ENCODE measurements around the gene DPF3. TPM values are rescaled to one million over a fixed set of nuclear protein-coding genes. Genes with fewer than 3 reads are reported as not detected.
A peak's percentile ranks its signal among the peaks of the same experiment; 100 is the strongest.

Gene DPF3
- total and polyA plus RNA-seq, 7 donors, result 2.3 to 25.3 (median 19.4) TPM

GRCh38 chr14:72578514-72578913 lies 315.4 kb downstream of the DPF3 start:
- Histone ChIP-seq H3K9me3 (no peaks in the 10 kb centered on the region), H3K4me1 (no peaks in the 10 kb centered on the region), H3K36me3 (ENCODE audit: insufficient read depth in 1 of 2, low read depth in 1 of 2) (no peaks in the 10 kb centered on the region), H3K27ac (no peak overlapping the region), H3K4me3 (no peak overlapping the region), H3K27me3 (ENCODE audit: insufficient read depth in 3 of 3, low read length in 2 of 3) (no peaks in the 10 kb centered on the region)
- TF ChIP-seq, protein P1, sequence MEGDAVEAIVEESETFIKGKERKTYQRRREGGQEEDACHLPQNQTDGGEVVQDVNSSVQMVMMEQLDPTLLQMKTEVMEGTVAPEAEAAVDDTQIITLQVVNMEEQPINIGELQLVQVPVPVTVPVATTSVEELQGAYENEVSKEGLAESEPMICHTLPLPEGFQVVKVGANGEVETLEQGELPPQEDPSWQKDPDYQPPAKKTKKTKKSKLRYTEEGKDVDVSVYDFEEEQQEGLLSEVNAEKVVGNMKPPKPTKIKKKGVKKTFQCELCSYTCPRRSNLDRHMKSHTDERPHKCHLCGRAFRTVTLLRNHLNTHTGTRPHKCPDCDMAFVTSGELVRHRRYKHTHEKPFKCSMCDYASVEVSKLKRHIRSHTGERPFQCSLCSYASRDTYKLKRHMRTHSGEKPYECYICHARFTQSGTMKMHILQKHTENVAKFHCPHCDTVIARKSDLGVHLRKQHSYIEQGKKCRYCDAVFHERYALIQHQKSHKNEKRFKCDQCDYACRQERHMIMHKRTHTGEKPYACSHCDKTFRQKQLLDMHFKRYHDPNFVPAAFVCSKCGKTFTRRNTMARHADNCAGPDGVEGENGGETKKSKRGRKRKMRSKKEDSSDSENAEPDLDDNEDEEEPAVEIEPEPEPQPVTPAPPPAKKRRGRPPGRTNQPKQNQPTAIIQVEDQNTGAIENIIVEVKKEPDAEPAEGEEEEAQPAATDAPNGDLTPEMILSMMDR (IDR thresholded peaks at IDR 0.05), result no peak
- no peak for ATAC-seq
- intact Hi-C loops (cut with DNase I), result no loop called here
- DNase-seq, result no peak
- WGBS, 3 donors, result 88 to 94% (median 93%) methylated on average over 5 of the region's 5 CpGs

DNA sequence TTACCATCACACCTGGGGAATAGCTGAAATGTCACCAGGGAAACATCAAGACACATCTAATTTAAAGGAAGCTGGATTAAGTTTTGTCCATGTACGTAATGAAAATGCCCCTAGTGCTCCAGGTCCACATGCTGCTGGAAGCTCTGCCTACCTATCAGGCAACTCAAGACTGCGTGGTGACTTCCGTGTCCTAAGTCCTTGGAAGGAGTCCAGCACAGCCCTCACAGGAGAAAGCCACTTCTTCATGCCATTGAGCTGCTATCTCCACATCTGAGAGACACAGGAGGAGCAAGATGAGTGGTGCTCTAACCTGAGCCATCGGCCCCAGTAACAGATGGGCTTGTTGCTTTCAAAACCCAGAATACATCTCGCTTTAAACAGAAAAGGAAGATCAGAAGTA lies 316.4 kb downstream of the DPF3 start:
- intact Hi-C loops (cut with DNase I), result no loop called here
- Histone ChIP-seq H3K27me3 (ENCODE audit: insufficient read depth in 3 of 3, low read length in 2 of 3) (no peaks in the 10 kb centered on the region), H3K27ac (no peak overlapping the region), H3K4me1 (no peaks in the 10 kb centered on the region), H3K9me3 (no peaks in the 10 kb centered on the region), H3K36me3 (ENCODE audit: insufficient read depth in 1 of 2, low read depth in 1 of 2) (no peaks in the 10 kb centered on the region), H3K4me3 (no peak overlapping the region)
- 72 to 84% (median 77%) methylated on average over 5 of the region's 5 CpGs for WGBS, 3 donors
- ATAC-seq (no peak), DNase-seq (no peak)
- TF ChIP-seq, protein P1 (IDR thresholded peaks at IDR 0.05), result no peak

- intact Hi-C loops (cut with DNase I), result no loop called here
- no peak for ATAC-seq
- Histone ChIP-seq H3K9me3 (no peaks in the 10 kb centered on the region), H3K27me3 (ENCODE audit: insufficient read depth in 3 of 3, low read length in 2 of 3) (no peaks in the 10 kb centered on the region), H3K36me3 (ENCODE audit: insufficient read depth in 1 of 2, low read depth in 1 of 2) (no peaks in the 10 kb centered on the region), H3K4me3 (no peak overlapping the region), H3K27ac (no peak overlapping the region), H3K4me1 (no peaks in the 10 kb centered on the region)
- WGBS, 3 donors, result 90 to 100% (median 97%) methylated on average over 1 of the region's 1 CpG
- no peak for DNase-seq
- TF ChIP-seq, protein P1 (IDR thresholded peaks at IDR 0.05), result no peak
These were observed 317.6 kb downstream of the DPF3 start for GRCh38 chr14:72576258-72576657.

- ATAC-seq, result no peak
- no peaks in the 10 kb centered on the region for H3K36me3 ChIP-seq (ENCODE audit: insufficient read depth in 1 of 2, low read depth in 1 of 2)
- H3K4me3 ChIP-seq, result no peak overlapping the region
- WGBS, 3 donors, result 95 to 100% (median 98%) methylated on average over 1 of the region's 1 CpG
- H3K4me1 ChIP-seq, result no peaks in the 10 kb centered on the region
- H3K27me3 ChIP-seq (ENCODE audit: insufficient read depth in 3 of 3, low read length in 2 of 3), result no peaks in the 10 kb centered on the region
- no peak for DNase-seq
- no peak overlapping the region for H3K27ac ChIP-seq
- TF ChIP-seq, protein P1 (IDR thresholded peaks at IDR 0.05), result no peak
- H3K9me3 ChIP-seq, result no peaks in the 10 kb centered on the region
- intact Hi-C loops (cut with DNase I), result no loop called here
These were observed 319.2 kb downstream of the DPF3 start for GRCh38 chr14:72574715-72575114.

GRCh38 chr14:72573725-72574417 lies 320.0 kb downstream of the DPF3 start:
- Histone ChIP-seq H3K4me3 (no peak overlapping the region), H3K27me3 (ENCODE audit: insufficient read depth in 3 of 3, low read length in 2 of 3) (no peaks in the 10 kb centered on the region), H3K27ac (no peak overlapping the region), H3K4me1 (no peaks in the 10 kb centered on the region), H3K36me3 (ENCODE audit: insufficient read depth in 1 of 2, low read depth in 1 of 2) (no peaks in the 10 kb centered on the region), H3K9me3 (no peaks in the 10 kb centered on the region)
- DNase-seq, result no peak
- ATAC-seq, result peak in 1 of 4 donors; percentile 19
- intact Hi-C loops (cut with DNase I), result no loop called here
- WGBS, 3 donors, result 43 to 69% (median 51%) methylated on average over 9 of the region's 9 CpGs
- TF ChIP-seq, protein P1 (IDR thresholded peaks at IDR 0.05), result no peak
